ENCODE measurements around the gene STXBP5.

GRCh38 chr6:147167576-147168461 is 36.4 kb upstream of the STXBP5 start:
- no peak for TF ChIP-seq CTCF (IDR thresholded peaks at IDR 0.05)
- TF ChIP-seq POLR2A (IDR thresholded peaks at IDR 0.05): no peak
- TF ChIP-seq POLR2AphosphoS5 (IDR thresholded peaks at IDR 0.05): no peak
- no peak for TF ChIP-seq EP300 (IDR thresholded peaks at IDR 0.05)
